ENCODE data around the gene MTHFD2. TPM values are rescaled to one million over a fixed set of nuclear protein-coding genes. Genes with fewer than 3 reads are reported as not detected.
A peak's percentile ranks its signal among the peaks of the same experiment; 100 is the strongest.
"Not testable (repeated sequence)": the region's sequence is repeated elsewhere in the genome, so short reads cannot be mapped to it uniquely, and the experiment has no call there.

Gene MTHFD2
- total RNA-seq, 8 experiments from 2014 or later: 46.3 to 256 (median 139) TPM

DNA sequence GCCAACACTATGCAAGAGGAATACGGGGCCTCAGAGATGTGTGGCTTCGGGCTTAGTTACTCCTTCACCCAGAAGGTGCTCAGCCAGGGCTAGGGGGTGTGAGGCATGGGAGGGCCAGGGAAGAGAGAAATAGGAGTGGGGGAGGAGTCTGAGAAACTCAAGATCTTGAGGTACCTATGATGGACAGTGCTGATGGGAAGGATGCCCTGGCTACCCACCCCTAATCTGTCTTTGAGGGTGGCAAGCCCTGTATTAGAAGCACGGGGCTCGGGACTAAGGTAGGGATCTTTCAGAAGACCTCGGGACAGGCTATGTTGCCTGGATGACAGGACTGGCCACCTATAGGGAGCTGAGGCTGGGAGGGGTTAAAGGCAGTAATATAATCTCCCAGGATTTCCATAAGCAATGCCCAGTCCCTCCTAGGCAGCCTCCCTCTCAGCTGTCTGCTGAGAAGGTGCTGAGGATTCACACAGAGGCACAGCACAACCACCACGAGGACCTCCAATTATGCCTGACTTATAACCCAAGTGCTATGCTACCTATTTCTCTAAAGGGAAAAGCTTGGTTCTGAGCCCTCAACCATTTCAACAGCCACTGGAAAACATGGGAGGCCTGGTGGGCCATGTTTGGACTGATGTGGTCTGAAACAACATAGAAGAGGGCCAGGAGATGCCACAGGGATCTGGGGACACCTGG is 23.3 kb downstream of the MTHFD2 start:
- no peaks in the 10 kb centered on the region for H3K4me1 ChIP-seq (replicated peaks in 1 of 2)

DNA sequence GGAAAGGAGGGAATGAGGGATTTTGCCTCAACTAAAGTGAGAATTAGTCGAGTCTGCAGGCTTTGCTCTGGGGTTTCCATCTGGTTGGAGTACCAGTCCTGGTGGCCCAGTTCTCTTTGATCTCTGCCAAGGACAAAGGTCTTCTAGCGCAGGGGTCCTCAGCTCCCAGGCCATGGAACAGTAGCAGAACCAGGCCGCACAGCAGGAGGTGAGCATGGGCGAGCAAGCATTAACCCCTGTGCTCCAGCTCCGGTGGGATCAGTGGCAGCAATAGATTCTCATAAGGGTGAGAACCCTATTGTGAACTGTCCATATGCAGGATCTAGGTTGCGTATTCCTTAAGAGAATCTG is 23.9 kb downstream of the MTHFD2 start:
- no peak overlapping the region for H3K4me3 ChIP-seq
- in situ Hi-C loops (cut with MboI; ENCODE audit: low pct_unique_long_range_greater_than_20kb in 2 of 9, low sequenced_read_pairs in 9 of 9, unreplicated experiment in 9 of 9): no loop called here
- no peak overlapping the region for H3K27ac ChIP-seq
- no peak for ATAC-seq (replicated peaks in 6 of 8)
- 71 to 100% (median 95%) methylated on average over 1 to 5 of the region's 6 CpGs; no CpG with 5 or more reads in 2 of the 10 experiments for WGBS, 10 experiments
- H3K4me1 ChIP-seq (replicated peaks in 1 of 2): no peaks in the 10 kb centered on the region

More for the DNA sequence above, 23.3 kb downstream of the MTHFD2 start:
- WGBS, 10 experiments: 80 to 100% (median 100%) methylated on average over 1 to 2 of the region's 6 CpGs; no CpG with 5 or more reads in 5 of the 10 experiments
- H3K27ac ChIP-seq: no peak overlapping the region
- ATAC-seq (replicated peaks in 6 of 8): peak in 4 of 8 experiments; percentile 12 to 50 (median 30)
- in situ Hi-C loops (cut with MboI; ENCODE audit: low pct_unique_long_range_greater_than_20kb in 2 of 9, low sequenced_read_pairs in 9 of 9, unreplicated experiment in 9 of 9): no loop called here
- no peak overlapping the region for H3K4me3 ChIP-seq

DNA sequence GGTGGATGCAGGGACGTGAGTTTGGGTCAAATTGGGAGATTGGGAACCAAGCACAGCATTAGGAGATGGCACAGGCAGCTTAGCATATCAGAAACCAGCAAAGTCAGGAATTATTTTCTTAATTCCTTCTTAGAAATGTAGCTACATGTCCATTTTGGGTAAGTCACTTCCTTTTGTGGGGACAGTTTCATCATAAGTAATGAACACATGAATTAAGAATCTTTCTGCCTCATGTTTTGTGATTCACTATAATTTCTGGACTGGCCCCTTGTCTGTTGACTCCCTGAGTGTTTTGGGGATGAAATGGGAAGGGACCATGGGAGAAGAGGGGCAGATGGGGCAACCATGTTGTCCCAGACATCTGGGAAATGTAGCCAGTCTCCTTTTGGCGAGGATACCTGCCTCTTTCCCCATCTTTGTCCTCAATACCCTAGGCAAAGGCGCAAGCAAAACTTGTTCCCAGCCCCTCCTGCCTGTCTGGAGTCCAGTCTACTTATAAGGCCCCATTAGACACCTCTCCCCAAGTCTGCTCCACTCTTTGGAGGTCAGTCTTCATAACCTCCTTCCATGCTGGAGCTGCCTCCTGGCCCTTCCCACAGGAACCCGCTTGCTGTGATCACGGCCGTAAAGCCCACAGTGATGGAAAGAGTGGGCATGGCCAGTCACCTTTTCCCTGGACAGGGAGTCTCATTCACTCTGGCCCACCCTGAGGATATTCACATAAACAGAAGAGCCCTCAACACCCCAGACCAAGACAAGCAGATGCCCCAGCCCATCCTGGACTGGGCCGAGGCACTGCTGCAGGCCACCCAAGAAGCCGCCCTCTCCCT is 25.7 kb downstream of the MTHFD2 start:
- ATAC-seq (replicated peaks in 6 of 8): no peak

DNA sequence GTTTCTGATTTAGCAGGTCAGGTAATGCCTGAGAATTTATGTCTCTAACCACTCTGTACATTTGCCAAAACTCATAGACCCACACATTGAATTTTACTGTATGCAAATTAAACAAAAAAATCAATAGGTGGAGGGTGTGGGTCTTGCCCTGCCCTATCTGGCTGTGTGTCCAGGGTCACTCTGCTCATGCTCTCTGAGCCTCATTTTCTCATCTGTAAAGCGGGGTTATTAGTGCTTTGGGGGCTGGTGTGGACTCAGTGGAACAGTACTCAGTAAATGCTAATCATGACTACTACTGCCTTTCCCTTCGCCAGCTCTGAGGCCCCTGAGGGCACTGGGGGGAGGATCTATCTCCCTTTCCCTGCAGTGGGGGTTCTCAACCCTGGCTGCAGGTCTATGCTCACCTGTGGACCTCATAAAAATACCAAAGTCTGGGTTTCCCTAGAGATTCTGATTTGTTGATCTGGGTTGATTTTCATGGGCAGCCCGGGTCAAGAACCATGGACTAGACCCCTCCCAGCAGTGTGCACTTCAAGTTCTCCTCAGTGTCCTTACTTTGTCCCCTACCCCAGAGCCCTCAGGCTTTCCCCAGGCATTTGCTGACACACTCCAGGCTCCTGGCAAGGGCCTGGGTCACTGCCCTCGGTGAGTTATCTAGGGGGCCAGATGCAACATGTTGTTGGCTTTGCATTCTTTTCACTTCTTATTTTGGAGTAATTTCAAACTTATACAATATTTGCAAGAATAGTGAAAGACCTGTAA is 27.5 kb downstream of the MTHFD2 start:
- no peaks in the 10 kb centered on the region for H3K4me1 ChIP-seq (replicated peaks in 1 of 2)
- no peak overlapping the region for H3K4me3 ChIP-seq
- WGBS, 10 experiments: 38 to 100% (median 70%) methylated on average over 1 to 3 of the region's 4 CpGs; no CpG with 5 or more reads in 1 of the 10 experiments
- H3K27ac ChIP-seq: no peak overlapping the region
- in situ Hi-C loops (cut with MboI; ENCODE audit: low pct_unique_long_range_greater_than_20kb in 2 of 9, low sequenced_read_pairs in 9 of 9, unreplicated experiment in 9 of 9): loop anchor here in 1 of 9 experiments (25.0 kb wide), 1 partner anchor 361 kb away; no protein-coding TSS in a partner anchor
- peak in 1 of 8 experiments; percentile 9 for ATAC-seq (replicated peaks in 6 of 8)

More for the DNA sequence above, 25.7 kb downstream of the MTHFD2 start:
- H3K27ac ChIP-seq: no peak overlapping the region
- in situ Hi-C loops (cut with MboI; ENCODE audit: low pct_unique_long_range_greater_than_20kb in 2 of 9, low sequenced_read_pairs in 9 of 9, unreplicated experiment in 9 of 9): no loop called here
- WGBS, 10 experiments: 75 to 94% (median 83%) methylated on average over 2 to 6 of the region's 8 CpGs; no CpG with 5 or more reads in 2 of the 10 experiments
- H3K4me1 ChIP-seq (replicated peaks in 1 of 2): no peaks in the 10 kb centered on the region
- H3K4me3 ChIP-seq: no peak overlapping the region

DNA sequence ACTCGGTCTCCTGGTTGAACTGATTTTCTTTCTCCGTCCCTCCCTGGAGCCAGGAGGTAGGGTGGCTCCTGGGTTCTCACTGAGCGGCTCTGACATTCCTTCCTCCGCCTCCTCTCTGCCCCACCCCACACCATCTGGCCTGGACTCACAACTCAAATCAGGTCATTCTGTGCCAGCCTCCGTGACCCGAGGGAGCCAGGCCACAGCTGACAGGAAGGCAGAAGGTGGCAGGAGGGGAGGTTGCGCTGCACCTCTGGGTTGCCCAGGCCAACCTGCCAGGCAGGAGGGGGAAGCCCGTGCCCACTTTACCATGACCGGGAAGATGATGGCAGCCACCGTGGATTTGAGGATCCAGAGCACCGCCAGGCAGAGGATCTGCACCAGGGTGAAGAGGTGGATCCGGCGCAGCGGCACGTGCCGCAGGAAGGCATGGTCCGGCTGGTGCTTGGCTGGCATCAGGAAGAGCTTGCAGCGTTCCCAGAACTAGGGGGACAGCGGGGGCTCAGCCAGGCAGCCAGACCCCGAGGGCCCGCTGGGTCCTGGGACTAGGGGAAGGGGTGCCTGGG is 28.3 kb downstream of the MTHFD2 start:
- WGBS, 10 experiments: 57 to 100% (median 82%) methylated on average over 1 to 6 of the region's 21 CpGs; no CpG with 5 or more reads in 5 of the 10 experiments
- Histone ChIP-seq H3K27ac (no peak overlapping the region), H3K4me1 (replicated peaks in 1 of 2) (no peaks in the 10 kb centered on the region), H3K4me3 (no peak overlapping the region)
- peak in 4 of 8 experiments; percentile 7 to 89 (median 74) for ATAC-seq (replicated peaks in 6 of 8)
- in situ Hi-C loops (cut with MboI; ENCODE audit: low pct_unique_long_range_greater_than_20kb in 2 of 9, low sequenced_read_pairs in 9 of 9, unreplicated experiment in 9 of 9): loop anchor here in 1 of 9 experiments (25.0 kb wide), 1 partner anchor 361 kb away; no protein-coding TSS in a partner anchor

DNA sequence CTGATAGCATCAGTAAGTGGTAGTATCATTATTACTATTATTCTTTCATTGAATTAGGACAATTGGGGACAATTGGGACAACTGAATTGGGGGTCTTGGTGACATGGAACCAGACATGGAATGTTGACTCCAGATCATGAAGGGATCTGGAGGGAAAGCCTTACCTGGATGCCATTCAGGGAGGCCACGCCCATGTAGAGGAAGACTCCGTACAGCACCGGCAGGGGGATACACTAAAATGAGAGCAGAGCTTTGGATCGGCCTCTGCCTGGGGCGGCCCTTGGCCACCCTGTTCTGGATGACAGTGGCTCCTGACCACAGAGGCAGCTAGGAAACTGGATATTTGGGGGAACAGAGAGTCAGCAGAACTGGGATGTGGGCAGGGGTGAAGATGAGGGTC is 29.2 kb downstream of the MTHFD2 start:
- no peak overlapping the region for H3K27ac ChIP-seq
- H3K4me1 ChIP-seq (replicated peaks in 1 of 2): no peaks in the 10 kb centered on the region
- WGBS, 10 experiments: 70 to 94% (median 80%) methylated on average over 1 to 4 of the region's 5 CpGs; no CpG with 5 or more reads in 5 of the 10 experiments
- H3K4me3 ChIP-seq: no peak overlapping the region
- ATAC-seq (replicated peaks in 6 of 8): no peak
- in situ Hi-C loops (cut with MboI; ENCODE audit: low pct_unique_long_range_greater_than_20kb in 2 of 9, low sequenced_read_pairs in 9 of 9, unreplicated experiment in 9 of 9): loop anchor here in 1 of 9 experiments (25.0 kb wide), 1 partner anchor 360 kb away; no protein-coding TSS in a partner anchor

DNA sequence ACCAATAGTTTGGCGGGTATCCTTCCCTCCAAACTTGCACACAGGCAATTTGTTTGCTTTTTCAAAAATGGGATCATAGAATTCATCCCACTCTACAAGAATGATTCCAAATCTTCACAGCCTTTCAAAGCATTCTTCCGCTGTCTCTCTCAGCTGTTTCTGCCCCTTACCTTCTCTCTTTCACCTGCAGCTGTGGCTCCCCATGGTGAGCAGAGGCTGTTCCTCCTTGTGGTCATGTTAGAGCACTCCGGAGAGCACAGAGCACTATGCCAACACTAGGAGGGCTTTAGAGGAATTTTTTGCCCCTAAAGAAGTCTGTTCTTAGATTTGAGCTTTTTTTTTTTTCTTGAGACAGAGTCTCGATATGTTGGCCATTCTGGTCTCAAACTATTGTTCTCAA is 30.4 kb downstream of the MTHFD2 start:
- WGBS, 10 experiments: 50 to 100% (median 88%) methylated on average over 1 to 4 of the region's 4 CpGs; no CpG with 5 or more reads in 2 of the 10 experiments
- H3K27ac ChIP-seq: no peak overlapping the region
- no peaks in the 10 kb centered on the region for H3K4me1 ChIP-seq (replicated peaks in 1 of 2)
- in situ Hi-C loops (cut with MboI; ENCODE audit: low pct_unique_long_range_greater_than_20kb in 2 of 9, low sequenced_read_pairs in 9 of 9, unreplicated experiment in 9 of 9): loop anchor here in 1 of 9 experiments (25.0 kb wide), 1 partner anchor 359 kb away; no protein-coding TSS in a partner anchor
- ATAC-seq (replicated peaks in 6 of 8): no peak
- H3K4me3 ChIP-seq: no peak overlapping the region

DNA sequence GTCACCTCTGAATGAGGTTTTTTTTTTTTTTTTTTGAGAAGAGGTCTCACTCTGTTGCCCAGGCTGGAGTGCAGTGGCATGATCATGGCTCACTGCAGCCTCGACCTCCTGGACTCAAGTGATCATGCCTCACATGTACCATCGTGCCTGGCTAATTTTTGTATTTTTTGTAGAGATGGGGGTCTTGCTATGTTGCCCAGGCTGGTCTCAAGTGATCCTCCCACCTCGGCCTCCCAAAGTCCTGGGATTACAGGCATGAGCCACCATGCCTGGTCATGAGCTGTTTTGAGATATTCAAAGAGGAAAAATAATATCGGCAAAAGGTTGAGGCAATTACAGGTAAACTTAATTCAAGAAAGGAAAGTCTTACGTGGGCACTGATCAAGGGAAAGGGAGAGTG is 31.4 kb downstream of the MTHFD2 start:
- not testable (repeated sequence) for ATAC-seq (replicated peaks in 6 of 8); H3K4me3 ChIP-seq; H3K4me1 ChIP-seq (replicated peaks in 1 of 2); H3K27ac ChIP-seq
- WGBS, 10 experiments: 40 to 84% (median 66%) methylated on average over 1 to 5 of the region's 5 CpGs; no CpG with 5 or more reads in 2 of the 10 experiments
- in situ Hi-C loops (cut with MboI; ENCODE audit: low pct_unique_long_range_greater_than_20kb in 2 of 9, low sequenced_read_pairs in 9 of 9, unreplicated experiment in 9 of 9): loop anchor here in 1 of 9 experiments (25.0 kb wide), 1 partner anchor 357 kb away; no protein-coding TSS in a partner anchor

DNA sequence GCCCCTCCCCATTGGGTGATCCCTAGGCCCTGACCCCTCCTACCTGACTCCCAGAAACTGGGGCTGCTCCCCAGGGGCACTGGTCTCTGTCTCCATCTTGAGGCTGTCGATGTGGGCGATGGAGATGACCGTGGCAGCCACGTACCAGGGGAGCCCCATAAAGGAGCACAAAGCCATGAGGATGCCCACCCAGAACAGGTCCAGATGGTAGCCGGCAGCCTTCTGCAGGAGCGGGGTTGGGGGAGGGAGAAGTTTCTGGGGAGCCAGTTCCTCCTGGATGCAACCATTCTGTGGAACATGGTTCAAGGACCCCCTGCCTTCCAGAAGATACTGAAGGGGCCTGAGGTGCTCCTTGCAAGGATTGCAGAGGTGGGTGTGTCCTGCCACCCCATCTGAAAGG is 34.0 kb downstream of the MTHFD2 start:
- no peak for ATAC-seq (replicated peaks in 6 of 8)
- WGBS, 10 experiments: no CpG with 5 or more reads among the region's 6 CpGs
- in situ Hi-C loops (cut with MboI; ENCODE audit: low pct_unique_long_range_greater_than_20kb in 2 of 9, low sequenced_read_pairs in 9 of 9, unreplicated experiment in 9 of 9): loop anchor here in 1 of 9 experiments (25.0 kb wide), 1 partner anchor 355 kb away; no protein-coding TSS in a partner anchor
- Histone ChIP-seq H3K4me3 (no peak overlapping the region), H3K4me1 (replicated peaks in 1 of 2) (no peaks in the 10 kb centered on the region), H3K27ac (no peak overlapping the region)

DNA sequence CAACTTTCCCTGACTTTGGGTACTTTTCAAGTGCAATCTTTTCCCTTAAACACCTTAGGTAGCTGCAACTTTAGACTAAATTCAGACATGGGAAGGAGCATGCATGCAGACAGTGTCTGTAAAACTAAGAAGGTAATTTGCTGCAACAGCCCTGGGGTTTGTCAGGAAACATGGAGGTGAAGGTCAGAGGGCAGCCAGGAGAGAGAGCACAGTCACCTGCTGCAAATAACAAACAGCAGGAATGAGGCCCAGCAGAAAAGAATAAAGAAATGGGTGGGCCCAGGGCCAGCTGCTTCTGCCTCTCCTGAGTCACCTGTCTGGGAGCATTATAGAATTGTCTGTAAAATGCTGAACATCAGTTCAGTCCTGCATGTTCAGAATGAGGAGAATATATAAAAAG is 35.2 kb downstream of the MTHFD2 start:
- H3K27ac ChIP-seq: no peak overlapping the region
- no peak overlapping the region for H3K4me3 ChIP-seq
- in situ Hi-C loops (cut with MboI; ENCODE audit: low pct_unique_long_range_greater_than_20kb in 2 of 9, low sequenced_read_pairs in 9 of 9, unreplicated experiment in 9 of 9): loop anchor here in 1 of 9 experiments (25.0 kb wide), 1 partner anchor 354 kb away; no protein-coding TSS in a partner anchor
- ATAC-seq (replicated peaks in 6 of 8): no peak
- no peaks in the 10 kb centered on the region for H3K4me1 ChIP-seq (replicated peaks in 1 of 2)

DNA sequence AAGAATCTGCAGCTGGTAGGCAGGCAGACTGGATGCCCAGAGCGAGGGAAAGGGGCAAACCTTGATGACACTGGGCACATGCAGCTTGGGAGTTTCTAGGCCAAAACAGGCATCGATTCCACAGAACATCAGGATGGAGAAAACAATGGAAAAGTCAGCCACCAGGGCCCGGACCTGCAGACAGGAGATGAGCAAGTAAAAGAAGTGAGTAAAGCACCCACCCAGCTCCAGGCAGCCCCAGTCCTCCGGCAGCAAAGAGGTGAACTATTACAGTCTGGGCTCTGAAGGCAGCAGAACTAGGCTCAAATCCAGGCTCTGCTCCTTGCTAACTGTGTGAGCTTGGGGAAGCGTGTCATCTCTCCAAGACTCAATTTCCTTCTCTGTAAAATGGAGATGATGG is 36.6 kb downstream of the MTHFD2 start:
- in situ Hi-C loops (cut with MboI; ENCODE audit: low pct_unique_long_range_greater_than_20kb in 2 of 9, low sequenced_read_pairs in 9 of 9, unreplicated experiment in 9 of 9): loop anchor here in 1 of 9 experiments (25.0 kb wide), 1 partner anchor 352 kb away; no protein-coding TSS in a partner anchor
- H3K27ac ChIP-seq: no peak overlapping the region
- WGBS, 10 experiments: 63 to 100% (median 85%) methylated on average over 1 to 2 of the region's 5 CpGs; no CpG with 5 or more reads in 2 of the 10 experiments
- no peak for ATAC-seq (replicated peaks in 6 of 8)
- H3K4me1 ChIP-seq (replicated peaks in 1 of 2): no peaks in the 10 kb centered on the region
- H3K4me3 ChIP-seq: no peak overlapping the region

DNA sequence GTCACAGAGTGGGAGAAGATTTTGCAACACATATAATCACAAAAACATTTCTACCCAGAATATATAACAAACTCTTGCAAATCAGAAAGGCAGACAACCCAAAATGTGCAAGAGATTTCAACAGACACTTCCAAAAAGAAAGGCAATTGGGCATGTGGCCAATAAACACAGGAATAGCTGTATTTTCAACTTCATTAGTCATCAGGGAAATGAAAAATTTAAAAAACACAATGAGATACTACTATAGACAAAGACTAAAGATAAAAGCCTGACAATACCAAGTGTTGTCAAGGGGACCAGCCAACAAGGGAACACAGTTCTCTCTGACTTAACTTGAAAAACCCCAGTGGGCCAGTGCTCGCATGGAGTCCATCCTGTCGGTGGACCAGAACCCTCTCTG is 40.5 kb downstream of the MTHFD2 start:
- ATAC-seq (replicated peaks in 6 of 8): no peak
- Histone ChIP-seq H3K4me1 (replicated peaks in 1 of 2) (no peaks in the 10 kb centered on the region), H3K4me3 (no peak overlapping the region), H3K27ac (no peak overlapping the region)
- in situ Hi-C loops (cut with MboI; ENCODE audit: low pct_unique_long_range_greater_than_20kb in 2 of 9, low sequenced_read_pairs in 9 of 9, unreplicated experiment in 9 of 9): loop anchor here in 1 of 9 experiments (25.0 kb wide), 1 partner anchor 348 kb away; no protein-coding TSS in a partner anchor
- WGBS, 10 experiments: 50 to 100% (median 91%) methylated on average over 1 to 2 of the region's 2 CpGs; no CpG with 5 or more reads in 4 of the 10 experiments

All from motor neuron (in vitro differentiated cells).